HG03469 (cell line): ENCODE measurements around the gene CRAMP1.
"Not testable (repeated sequence)": the region's sequence is repeated elsewhere in the genome, so short reads cannot be mapped to it uniquely, and the experiment has no call there.

Experiments
- ATAC-seq: cut with Tn5 transposase; IDR thresholded peaks from one replicate; pipeline ENCODE4 v1.9.1; 2021; ENCODE audit warnings: mild to moderate bottlenecking, moderate library complexity, moderate number of reproducible peaks; ENCODE audit not compliant: unreplicated experiment

CRAMP1 gene

DNA sequence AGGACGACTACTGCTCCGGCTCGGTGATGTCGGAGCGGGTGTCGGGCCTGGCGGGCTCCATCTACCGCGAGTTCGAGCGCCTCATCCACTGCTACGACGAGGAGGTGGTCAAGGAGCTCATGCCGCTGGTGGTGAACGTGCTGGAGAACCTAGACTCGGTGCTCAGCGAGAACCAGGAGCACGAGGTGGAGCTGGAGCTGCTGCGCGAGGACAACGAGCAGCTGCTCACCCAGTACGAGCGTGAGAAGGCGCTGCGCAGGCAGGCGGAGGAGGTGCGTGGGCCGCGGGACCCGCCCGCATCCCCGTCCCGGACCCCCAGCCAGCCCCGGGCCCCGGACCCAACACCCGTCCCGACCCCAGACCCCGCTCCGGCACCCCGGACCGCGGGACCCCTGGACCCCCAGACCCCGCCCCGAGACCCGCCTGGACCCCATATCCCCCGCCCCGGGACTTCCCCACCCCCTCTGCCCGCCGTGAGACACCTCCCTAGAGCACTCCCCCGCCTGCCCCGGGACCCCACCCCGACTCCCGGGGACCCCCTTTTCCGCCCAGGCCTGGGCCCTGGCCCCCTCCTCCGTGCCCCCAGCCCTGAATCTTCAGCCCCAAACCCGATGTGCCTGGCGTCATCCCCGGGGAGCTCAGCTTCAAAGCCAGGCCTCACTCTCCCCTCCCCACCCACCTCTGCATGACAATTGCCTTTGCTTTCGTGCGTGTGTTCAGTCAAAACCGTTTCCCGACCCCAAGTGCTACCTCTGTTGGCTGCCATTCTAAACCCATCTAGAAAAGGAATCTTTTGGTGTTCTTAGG is 94.4 kb downstream of the CRAMP1 start:
- peak; percentile 12 for ATAC-seq

DNA sequence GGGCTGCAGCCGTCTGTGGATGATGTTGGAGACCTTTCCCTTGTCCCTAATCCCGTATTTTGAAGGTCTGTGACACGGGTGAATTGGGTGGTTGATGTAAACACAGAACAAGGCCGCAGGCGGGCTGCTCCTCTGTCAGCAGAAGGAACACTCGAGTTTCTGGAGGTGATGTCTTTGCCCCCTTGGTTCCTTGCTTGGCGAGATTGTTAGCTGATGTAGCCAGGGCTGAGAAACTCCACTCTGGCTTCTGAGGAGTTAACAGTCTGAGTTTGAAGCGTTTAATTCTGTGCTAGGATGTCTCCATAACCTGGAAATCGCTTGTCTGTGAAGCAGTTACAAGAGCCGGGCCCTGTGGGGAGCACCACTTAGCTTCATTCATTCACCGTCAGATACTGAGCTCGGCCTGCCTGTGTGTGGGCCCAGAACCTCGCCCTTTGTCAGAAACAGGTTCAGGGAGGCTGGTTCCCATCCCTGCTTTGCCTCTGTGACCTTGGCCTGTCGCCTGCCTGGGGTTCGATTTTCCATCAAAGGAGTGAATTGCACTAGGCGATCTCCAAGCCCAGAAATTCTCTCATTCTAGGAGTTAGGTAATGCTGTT is 95.1 kb downstream of the CRAMP1 start:
- no peak for ATAC-seq

DNA sequence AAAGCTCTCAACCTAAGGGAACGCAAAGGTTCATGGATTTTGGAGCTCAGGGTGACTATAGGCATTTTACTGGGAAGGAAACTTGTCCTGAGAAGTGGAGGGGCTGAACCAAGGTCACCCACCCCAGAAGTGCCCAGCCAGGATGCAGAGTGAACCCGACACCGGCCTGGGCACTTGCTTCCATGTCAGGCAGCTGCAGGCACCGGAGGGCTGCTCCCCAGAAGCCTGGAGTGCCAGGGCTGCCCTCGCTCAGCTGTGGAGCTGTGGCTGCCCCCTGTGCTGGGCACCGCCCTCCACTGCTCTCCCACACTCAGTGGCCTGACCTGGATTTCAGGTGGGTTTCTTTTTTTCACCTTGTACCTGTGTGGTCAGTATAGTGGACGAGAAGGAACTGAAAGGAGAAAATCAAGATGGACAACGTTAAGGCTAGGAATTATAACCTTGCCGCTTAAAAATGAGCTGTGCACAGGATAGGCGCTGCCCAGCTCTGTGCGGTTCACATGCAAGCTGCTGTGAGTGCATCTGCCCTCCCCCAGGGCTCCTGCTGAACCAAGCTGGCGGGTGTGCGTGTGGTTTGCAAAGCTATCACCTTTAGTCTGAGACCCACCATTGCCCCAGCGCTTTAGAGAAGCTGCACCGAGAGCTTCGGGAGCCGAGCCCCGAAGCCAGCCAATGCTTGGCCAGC is 96.1 kb downstream of the CRAMP1 start:
- no peak for ATAC-seq

DNA sequence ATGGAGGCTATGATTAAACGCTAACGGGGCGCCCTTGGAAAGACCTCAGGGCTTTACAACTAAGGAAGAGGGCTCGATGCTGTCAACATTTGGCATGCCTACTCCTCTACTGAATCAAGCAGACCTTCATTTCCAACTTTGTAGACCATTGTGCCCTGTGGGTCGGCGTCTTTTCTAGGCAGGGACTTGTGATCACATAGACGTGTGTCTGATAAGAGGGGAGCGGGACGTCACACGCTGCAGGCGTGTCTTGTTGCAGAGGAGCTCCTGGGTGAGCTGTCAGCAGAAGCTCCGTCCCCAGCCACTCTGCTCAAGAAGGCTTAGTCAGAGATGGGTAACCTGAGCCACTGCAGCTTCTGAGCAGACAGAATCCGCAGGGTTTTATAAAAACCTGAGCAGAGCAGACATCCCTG is 96.6 kb downstream of the CRAMP1 start:
- no peak for ATAC-seq

DNA sequence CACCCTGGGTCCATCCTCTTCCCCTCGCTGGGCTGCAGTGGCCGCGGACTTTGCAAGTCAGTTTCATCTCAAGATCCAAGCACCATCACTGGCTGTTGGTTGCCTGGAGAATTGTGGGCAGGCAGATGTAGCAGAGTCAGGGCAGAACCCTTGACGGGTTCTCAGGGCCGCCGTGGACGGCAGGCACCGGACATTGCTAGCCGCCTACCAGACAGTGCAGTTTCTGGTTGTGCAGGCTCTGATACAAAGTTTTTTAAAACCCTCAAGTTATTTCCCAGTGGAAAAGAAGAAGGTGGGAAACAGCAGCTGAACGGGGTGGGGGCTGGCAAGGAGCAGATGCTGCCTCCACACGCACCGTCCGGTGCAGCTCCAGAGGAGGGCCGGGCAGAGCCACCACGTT is 97.2 kb downstream of the CRAMP1 start:
- ATAC-seq: no peak

DNA sequence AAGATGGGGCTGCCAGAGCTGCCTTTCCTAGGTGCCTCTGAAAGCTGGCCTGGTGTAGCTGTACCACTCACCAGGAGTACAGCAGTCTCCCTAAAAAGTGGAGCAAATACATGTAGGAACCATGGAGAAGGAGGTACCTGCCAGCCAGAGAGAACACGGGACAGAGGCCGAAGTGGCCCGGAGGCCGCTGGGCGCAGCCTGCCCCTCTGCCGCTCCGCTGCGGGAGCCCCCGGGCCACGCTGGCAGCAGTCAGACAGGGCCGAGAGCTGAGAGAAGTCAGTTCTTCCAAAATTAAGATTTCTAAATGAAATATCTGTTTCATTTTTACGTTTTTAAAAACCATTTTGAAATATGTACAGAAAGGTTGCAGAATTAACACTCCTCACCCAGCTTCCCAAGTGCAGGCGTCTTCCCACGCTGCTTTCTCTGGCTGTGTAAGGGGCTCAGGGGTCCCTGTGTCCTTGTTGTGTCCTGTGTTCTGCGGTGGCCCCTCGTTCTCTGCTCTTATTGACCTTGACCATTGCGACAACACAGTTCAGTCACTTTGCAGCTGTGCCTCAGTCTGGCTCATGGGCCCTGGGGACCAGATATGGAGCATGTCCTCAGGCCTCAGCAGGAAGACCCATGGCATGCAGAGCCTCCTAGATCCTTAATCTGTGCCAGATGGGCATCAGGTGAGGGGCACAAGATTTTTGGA is 98.8 kb downstream of the CRAMP1 start:
- no peak for ATAC-seq

DNA sequence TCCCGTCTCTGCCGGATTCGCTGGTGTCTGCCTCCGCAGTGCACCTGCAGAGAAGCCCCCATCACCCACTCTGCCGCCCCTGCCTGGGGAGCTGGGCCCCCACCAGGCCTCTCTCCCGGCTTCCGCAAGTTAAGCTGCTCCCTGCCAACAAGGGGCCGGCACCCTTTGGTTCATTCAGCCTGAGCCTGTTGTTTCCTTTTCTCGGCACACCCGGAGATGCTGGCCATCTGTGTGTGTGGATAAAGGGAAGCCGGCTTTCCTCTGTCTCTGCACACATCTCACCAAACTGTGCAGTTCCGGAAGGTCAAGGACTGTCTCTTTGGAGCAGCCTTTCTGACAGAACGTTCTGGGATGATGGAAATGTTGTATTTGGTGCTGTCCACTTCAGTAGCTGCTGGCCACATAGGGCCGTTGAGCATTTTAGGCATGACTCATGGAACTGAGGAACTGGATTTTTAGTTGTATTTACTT is 100.7 kb downstream of the CRAMP1 start:
- ATAC-seq: no peak

DNA sequence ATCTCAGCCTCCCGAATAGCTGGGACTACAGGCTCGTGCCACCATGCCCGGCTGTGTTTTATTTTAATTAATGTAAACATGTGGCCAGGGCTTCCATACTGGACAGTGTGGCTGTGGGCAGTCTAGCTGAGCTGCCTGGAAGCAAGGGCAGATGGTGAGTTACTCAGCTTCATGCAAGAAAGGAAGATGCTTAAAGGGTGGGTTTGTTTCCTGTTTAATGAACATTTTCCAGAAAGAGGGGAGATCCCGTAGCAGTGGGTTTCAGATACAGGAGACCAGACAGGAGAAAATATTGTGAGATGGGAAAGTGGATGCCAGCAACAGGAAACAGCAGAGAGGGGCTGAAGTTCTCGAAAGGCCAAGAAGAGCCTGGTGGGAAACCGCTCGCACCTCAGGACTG is 101.2 kb downstream of the CRAMP1 start:
- ATAC-seq: no peak

DNA sequence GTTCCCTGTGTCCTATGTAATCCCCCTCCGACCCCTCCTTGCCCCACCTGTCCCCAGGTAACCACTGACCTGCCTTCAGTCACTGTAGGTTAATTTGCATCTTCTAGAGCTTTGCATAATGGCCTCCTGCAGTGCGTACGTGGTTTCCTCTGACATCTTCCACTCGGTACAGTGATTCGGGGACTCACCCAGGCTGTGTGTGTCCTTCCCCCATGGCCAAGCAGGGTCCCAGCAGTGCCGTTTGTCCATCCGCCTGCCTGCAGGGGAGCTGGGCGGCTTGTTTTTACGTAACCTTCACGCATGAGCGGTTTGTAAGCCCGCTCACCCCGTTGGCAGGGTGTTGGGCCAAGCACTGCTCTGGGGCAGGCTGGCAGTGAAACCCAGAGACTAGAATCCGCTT is 101.8 kb downstream of the CRAMP1 start:
- ATAC-seq: no peak

DNA sequence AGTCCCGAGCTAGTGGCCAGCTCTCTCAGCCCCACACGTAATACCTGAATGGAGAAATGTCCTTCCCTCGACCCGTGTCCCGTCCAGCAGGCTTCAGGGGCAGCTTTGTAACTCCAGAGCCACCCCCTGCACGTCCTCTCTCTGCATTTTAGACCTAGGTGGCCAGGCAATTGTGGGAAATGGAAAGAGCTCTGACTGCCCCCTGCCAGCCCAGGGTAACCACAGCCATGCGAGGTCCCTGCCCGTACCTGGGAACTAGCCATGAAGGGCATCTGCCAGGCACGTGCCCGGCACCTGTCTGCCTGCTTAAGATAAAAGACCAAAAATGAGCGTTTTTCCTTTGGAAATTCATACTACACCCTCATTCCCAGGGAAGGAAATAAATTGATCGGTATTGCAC is 103.1 kb downstream of the CRAMP1 start:
- ATAC-seq: no peak

DNA sequence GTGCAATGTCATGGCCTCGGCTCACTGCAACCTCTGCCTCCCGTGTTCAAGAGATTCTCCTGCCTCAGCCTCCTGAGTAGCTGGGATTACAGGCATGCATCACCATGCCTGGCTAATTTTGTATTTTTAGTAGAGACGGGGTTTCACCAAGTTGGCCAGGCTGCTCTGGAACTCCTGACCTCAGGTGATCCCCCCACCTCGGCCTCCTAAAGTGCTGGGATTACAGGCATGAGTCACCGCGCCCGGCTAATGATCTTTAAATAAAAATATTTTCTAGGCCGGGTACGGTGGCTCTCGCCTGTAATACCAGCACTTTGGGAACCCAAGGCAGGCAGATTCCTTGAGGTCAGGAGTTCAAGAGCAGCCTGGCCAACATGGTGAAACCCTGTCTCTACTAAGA is 106.1 kb downstream of the CRAMP1 start:
- not testable (repeated sequence) for ATAC-seq

DNA sequence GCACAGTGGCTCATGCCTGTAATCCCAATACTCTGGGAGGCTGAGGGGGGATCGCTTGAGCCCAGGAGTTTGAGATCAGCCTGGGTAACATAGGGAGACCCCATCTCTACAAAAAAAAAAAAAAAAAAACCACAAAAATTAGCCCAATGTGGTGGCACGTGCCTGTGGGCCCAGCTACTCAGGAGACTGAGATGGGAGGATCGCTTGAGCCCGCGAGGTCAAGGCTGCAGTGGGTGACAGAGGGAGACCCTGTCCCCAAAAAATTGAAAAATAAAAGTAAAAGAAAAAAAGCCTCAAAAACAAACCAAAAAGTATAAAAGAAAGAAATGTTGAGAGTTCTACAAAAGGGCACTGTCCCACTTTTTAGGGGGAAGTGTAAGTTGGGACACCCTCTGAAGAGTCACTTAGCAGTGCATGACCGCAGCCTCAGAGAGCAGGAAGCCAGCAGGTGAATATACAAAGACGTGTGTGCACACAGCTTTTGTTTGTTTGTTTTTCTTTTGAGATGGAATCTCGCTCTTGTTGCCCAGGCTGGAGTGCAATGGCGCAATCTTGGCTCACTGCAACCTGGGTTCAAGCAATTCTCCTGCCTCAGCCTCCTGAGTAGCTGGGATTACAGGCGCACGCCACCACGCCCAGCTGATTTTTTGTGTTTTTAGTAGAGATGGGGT is 107.5 kb downstream of the CRAMP1 start:
- ATAC-seq: not testable (repeated sequence)

DNA sequence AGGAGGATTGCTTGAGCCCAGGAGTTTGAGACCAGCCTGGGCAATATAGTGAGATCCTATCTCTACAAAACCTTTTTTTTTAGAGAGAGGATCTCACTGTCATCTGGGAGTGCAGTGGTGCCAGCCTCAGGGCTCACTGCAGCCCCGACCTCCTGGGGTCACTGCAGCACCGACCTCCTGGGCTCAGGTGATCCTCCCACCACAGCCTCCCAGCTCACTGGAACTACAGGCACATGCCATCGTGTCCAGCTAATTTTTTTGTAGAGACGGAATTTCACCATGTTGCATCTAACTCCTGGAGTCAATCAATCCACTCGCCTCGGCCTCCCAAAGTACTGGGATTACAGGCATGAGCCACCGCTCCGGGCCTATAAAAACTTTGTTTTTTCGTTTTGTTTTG is 109.2 kb downstream of the CRAMP1 start:
- no peak for ATAC-seq

DNA sequence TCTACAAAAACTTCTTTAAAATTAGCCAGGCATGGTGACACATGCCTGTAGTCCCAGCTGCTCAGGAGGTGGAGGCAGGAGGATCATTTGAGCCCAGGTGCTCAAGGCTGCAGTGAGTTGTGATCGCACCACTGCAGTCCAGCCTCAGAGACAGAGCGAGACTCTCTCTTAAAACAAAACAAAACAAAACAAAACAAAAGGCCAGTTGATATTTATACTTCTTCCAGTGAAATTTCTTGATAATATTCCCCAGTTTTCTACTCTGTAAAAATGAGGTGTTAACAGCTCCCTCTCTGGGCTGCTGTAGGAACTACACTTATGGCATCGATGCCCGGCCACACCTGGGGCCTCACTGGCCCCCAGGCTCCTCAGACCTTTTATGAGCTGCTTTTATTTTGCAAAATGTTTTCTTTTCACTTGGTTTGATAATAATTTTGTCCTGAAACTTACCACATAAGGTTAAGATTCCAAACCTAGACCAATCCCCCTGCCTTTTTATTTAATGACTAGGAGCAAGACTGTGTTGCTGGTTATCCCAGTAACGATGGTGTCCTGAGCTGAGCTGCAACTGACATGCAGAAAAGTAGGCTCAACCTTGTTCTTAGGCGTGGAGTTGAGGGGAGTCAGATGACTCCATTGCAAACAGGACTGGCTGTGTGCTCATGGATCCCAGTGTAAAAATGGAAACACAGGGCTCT is 111.4 kb downstream of the CRAMP1 start:
- no peak for ATAC-seq

DNA sequence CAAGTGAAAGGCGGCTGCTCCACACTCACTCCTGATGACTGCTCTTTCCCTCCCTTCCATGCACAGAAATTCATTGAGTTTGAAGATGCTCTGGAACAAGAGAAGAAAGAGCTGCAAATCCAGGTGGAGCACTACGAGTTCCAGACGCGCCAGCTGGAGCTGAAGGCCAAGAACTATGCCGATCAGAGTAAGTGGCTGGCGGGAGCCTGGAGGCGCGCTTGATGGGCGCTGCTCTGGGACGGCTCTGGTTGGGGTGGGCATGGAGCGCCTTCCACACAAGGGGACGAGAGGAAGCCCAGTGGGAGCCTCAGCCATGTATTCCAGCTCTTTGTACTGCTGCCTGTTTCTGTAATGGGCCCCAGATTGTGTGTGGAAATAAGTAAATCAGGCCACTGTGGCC is 112.3 kb downstream of the CRAMP1 start:
- ATAC-seq: no peak

DNA sequence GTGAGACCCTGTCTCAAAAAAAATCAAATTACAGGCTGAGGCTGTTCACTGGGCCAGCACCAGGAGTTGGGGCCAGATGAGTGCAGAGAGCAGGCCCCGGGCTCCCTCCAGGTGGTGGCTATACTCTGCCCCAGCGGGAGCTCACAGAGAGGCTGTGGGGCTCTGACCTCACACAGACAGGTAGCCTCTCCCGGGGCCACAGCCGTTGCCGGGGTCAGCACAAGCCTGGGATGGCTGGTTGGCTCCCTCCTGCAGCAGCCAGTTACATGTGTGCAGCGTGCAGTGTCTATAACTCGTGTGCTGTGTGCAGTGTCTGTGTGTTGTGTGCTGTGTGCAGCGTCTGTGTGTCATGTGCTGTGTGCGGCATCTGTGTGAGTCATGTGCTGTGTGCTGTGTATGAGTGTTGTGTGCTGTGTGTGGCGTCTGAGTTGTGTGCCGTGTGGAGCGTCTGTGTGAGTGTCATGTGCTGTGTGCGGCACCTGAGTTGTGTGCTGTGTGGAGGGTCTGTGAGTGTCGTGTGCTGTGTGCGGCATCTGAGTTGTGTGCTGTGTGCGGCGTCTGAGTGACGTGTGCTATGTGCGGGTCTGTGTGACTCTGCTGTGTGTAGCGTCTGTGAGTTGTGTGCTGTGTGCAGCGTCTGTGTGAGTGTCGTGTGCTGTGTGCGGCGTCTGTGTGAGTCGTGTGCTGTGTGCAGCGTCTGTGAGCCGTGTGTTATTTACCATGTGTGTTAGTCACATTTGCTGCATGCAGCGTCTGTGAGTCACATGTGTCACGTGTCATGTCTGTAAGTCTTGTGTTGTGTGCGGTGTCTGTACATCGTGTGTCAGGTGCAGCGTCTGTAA is 114.7 kb downstream of the CRAMP1 start:
- no peak for ATAC-seq
